CD4-positive, CD25-positive, alpha-beta regulatory T cell (primary cell): Measurements from ENCODE around the gene SERTAD3. TPM values are rescaled to one million over a fixed set of nuclear protein-coding genes. Genes with fewer than 3 reads are reported as not detected.
"Not testable (repeated sequence)": the region's sequence is repeated elsewhere in the genome, so short reads cannot be mapped to it uniquely, and the experiment has no call there.

Experiments
- ATAC-seq, 2 donors: fragments of 150-1000 bp; cut with Tn5 transposase; one replicate each; pipeline ENCODE4 v1.10.0; 2021; ENCODE audit warnings: low read depth in 2 of 2, moderate number of reproducible peaks in 2 of 2, moderate library complexity in 1 of 2
- DNase-seq, 3 donors: peaks; one replicate each; pipeline versions ENCODE4 v3.0.0 to v3.0.0-alpha.2; 2012 to 2022; ENCODE audit warnings: mixed read lengths in 1 of 3
- H3K27ac ChIP-seq: one replicate; pipeline ENCODE4 v1.7.0; 2013; ENCODE audit warnings: mild to moderate bottlenecking, low read length; ENCODE audit not compliant: insufficient read depth, poor library complexity, severe bottlenecking
- H3K27me3 ChIP-seq: one replicate; pipeline ENCODE4 v1.7.0; 2013; ENCODE audit warnings: low read length; ENCODE audit not compliant: control insufficient read depth, insufficient read depth
- H3K36me3 ChIP-seq: one replicate; pipeline ENCODE4 v1.7.0; 2013; ENCODE audit warnings: mild to moderate bottlenecking, low read length, moderate library complexity; ENCODE audit not compliant: control insufficient read depth, insufficient read depth
- H3K4me1 ChIP-seq: 2 replicates; pipeline ENCODE4 v1.7.0; 2013; ENCODE audit warnings: mild to moderate bottlenecking, low read length; ENCODE audit not compliant: insufficient read depth, control insufficient read depth, poor library complexity, severe bottlenecking
- H3K4me3 ChIP-seq: one replicate; pipeline ENCODE4 v1.7.0; 2013; ENCODE audit warnings: low read depth, mild to moderate bottlenecking, low read length, moderate library complexity
- H3K9me3 ChIP-seq, 2 experiments: 1 replicate in 1 of 2; 2 replicates in 1 of 2; pipeline ENCODE4 v1.7.0; 2013; ENCODE audit warnings: low read length in 2 of 2, mild to moderate bottlenecking in 1 of 2, moderate library complexity in 1 of 2; ENCODE audit not compliant: control insufficient read depth in 2 of 2
- H3K27ac Mint-ChIP-seq, 3 donors: one replicate each; pipeline ENCODE4 v1.8.0; 2020 to 2022; ENCODE audit warnings: mild to moderate bottlenecking in 3 of 3, mixed read lengths in 3 of 3, moderate library complexity in 2 of 3
- H3K27me3 Mint-ChIP-seq: one replicate; pipeline ENCODE4 v1.8.0; 2022; ENCODE audit warnings: mild to moderate bottlenecking, mixed read lengths
- H3K36me3 Mint-ChIP-seq: one replicate; pipeline ENCODE4 v1.8.0; 2020; ENCODE audit warnings: mixed read lengths
- H3K4me1 Mint-ChIP-seq, 4 donors: one replicate each; pipeline ENCODE4 v1.8.0; 2020 to 2022; ENCODE audit warnings: mixed read lengths in 4 of 4, mild to moderate bottlenecking in 1 of 4
- H3K4me3 Mint-ChIP-seq, 4 donors: one replicate each; pipeline ENCODE4 v1.8.0; 2020 to 2022; ENCODE audit warnings: mild to moderate bottlenecking in 4 of 4, mixed read lengths in 4 of 4, moderate library complexity in 3 of 4
- H3K9me3 Mint-ChIP-seq, 7 donors: one replicate each; pipeline ENCODE4 v1.8.0; 2020 to 2022; ENCODE audit warnings: mixed read lengths in 7 of 7, mild to moderate bottlenecking in 3 of 7, moderate library complexity in 2 of 7
- polyA plus RNA-seq, 4 donors: library from polyadenylated mRNA; unstranded; fragments of 300-500 nt; fragmentation: Illumina TruSeq; gene quantifications; one replicate each; pipeline ENCODE4 v1.2.3, GENCODE V29; 2021
- total RNA-seq: library from RNA; stranded (reverse); gene quantifications from one replicate; pipeline ENCODE4 v1.2.3, GENCODE V29; 2022

Gene SERTAD3
- total and polyA plus RNA-seq, 5 donors from 2014 or later: 3.1 to 19.5 (median 6.8) TPM

- no peak for ATAC-seq
- Mint-ChIP-seq H3K9me3 (no peaks in the 10 kb centered on the region), H3K27me3 (peaks cover 16% of the 10 kb centered on the region), H3K4me3 (peak overlapping the region; percentile 19 to 86 (median 82)), H3K4me1 (peaks cover 0 to 30% (median 13%) of the 10 kb centered on the region in 4 donors), H3K36me3 (no peaks in the 10 kb centered on the region), H3K27ac (peak overlapping the region in 1 of 3 donors; percentile 92)
- Histone ChIP-seq H3K4me1 (peaks cover 28% of the 10 kb centered on the region), H3K4me3 (peak overlapping the region; percentile 59), H3K27ac (no peak overlapping the region), H3K9me3 (no peaks in the 10 kb centered on the region), H3K27me3 (peaks cover 7% of the 10 kb centered on the region), H3K36me3 (no peaks in the 10 kb centered on the region)
- DNase-seq: peak; percentile 49 to 66 (median 51)
Observed at GRCh38 chr19:40464059-40465024, 20.2 kb upstream of the SERTAD3 start.

GRCh38 chr19:40463587-40464037 lies 19.5 kb upstream of the SERTAD3 start:
- DNase-seq, H3K9me3 Mint-ChIP-seq, ATAC-seq, H3K4me3 Mint-ChIP-seq, H3K27ac ChIP-seq, H3K27ac Mint-ChIP-seq, H3K4me3 ChIP-seq, H3K36me3 Mint-ChIP-seq, H3K9me3 ChIP-seq, H3K27me3 ChIP-seq, H3K36me3 ChIP-seq: not testable (repeated sequence)
- peaks cover 28% of the 10 kb centered on the region for H3K4me1 ChIP-seq
- Mint-ChIP-seq H3K27me3 (peaks cover 15% of the 10 kb centered on the region), H3K4me1 (peaks cover 0 to 30% (median 13%) of the 10 kb centered on the region in 4 donors)

- Mint-ChIP-seq H3K36me3 (no peaks in the 10 kb centered on the region), H3K27me3 (peaks cover 6% of the 10 kb centered on the region), H3K27ac (no peak overlapping the region), H3K9me3 (no peaks in the 10 kb centered on the region), H3K4me3 (no peak overlapping the region), H3K4me1 (peaks cover 0 to 25% (median 13%) of the 10 kb centered on the region in 4 donors)
- no peak for DNase-seq
- H3K36me3 ChIP-seq: no peaks in the 10 kb centered on the region
- no peaks in the 10 kb centered on the region for H3K27me3 ChIP-seq
- no peak for ATAC-seq
- no peak overlapping the region for H3K4me3 ChIP-seq
- no peaks in the 10 kb centered on the region for H3K9me3 ChIP-seq
- H3K4me1 ChIP-seq: peaks cover 22% of the 10 kb centered on the region
- H3K27ac ChIP-seq: no peak overlapping the region
Observed at GRCh38 chr19:40461669-40462221, 17.6 kb upstream of the SERTAD3 start.

- H3K4me1 ChIP-seq: peaks cover 8% of the 10 kb centered on the region
- no peak overlapping the region for H3K27ac ChIP-seq
- Mint-ChIP-seq H3K27ac (no peak overlapping the region), H3K36me3 (no peaks in the 10 kb centered on the region), H3K27me3 (no peaks in the 10 kb centered on the region), H3K9me3 (no peaks in the 10 kb centered on the region), H3K4me3 (no peak overlapping the region), H3K4me1 (peaks cover 0 to 13% (median 4%) of the 10 kb centered on the region in 4 donors)
- no peaks in the 10 kb centered on the region for H3K36me3 ChIP-seq
- H3K9me3 ChIP-seq: no peaks in the 10 kb centered on the region
- H3K4me3 ChIP-seq: no peak overlapping the region
- no peak for ATAC-seq
- no peak for DNase-seq
- H3K27me3 ChIP-seq: no peaks in the 10 kb centered on the region
Observed at GRCh38 chr19:40460185-40460584, 16.1 kb upstream of the SERTAD3 start.

- Histone ChIP-seq H3K27ac (no peak overlapping the region), H3K4me3 (no peak overlapping the region), H3K4me1 (no peaks in the 10 kb centered on the region), H3K27me3 (no peaks in the 10 kb centered on the region), H3K36me3 (no peaks in the 10 kb centered on the region), H3K9me3 (no peaks in the 10 kb centered on the region)
- Mint-ChIP-seq H3K36me3 (no peaks in the 10 kb centered on the region), H3K4me3 (no peak overlapping the region), H3K27me3 (no peaks in the 10 kb centered on the region), H3K4me1 (peaks cover 0 to 4% (median under 1%) of the 10 kb centered on the region in 4 donors), H3K27ac (no peak overlapping the region), H3K9me3 (no peaks in the 10 kb centered on the region)
- ATAC-seq (no peak), DNase-seq (no peak)
Observed at GRCh38 chr19:40458597-40458974, 14.5 kb upstream of the SERTAD3 start.

- no peak overlapping the region for H3K4me3 Mint-ChIP-seq
- H3K4me1 Mint-ChIP-seq: peaks cover 0 to 4% (median under 1%) of the 10 kb centered on the region in 4 donors
- no peak for DNase-seq
- H3K9me3 Mint-ChIP-seq: no peaks in the 10 kb centered on the region
- no peaks in the 10 kb centered on the region for H3K36me3 ChIP-seq
- H3K4me3 ChIP-seq: no peak overlapping the region
- H3K27me3 ChIP-seq: no peaks in the 10 kb centered on the region
- H3K27me3 Mint-ChIP-seq: no peaks in the 10 kb centered on the region
- no peaks in the 10 kb centered on the region for H3K9me3 ChIP-seq
- H3K27ac ChIP-seq: no peak overlapping the region
- H3K27ac Mint-ChIP-seq: no peak overlapping the region
- no peaks in the 10 kb centered on the region for H3K36me3 Mint-ChIP-seq
- H3K4me1 ChIP-seq: no peaks in the 10 kb centered on the region
- ATAC-seq: no peak
Observed at GRCh38 chr19:40457953-40458596, 13.9 kb upstream of the SERTAD3 start.

- Mint-ChIP-seq H3K9me3 (no peaks in the 10 kb centered on the region), H3K27me3 (no peaks in the 10 kb centered on the region), H3K36me3 (no peaks in the 10 kb centered on the region), H3K4me3 (no peak overlapping the region), H3K27ac (no peak overlapping the region), H3K4me1 (peaks cover 0 to 4% (median 0%) of the 10 kb centered on the region in 4 donors)
- Histone ChIP-seq H3K4me1 (no peaks in the 10 kb centered on the region), H3K36me3 (no peaks in the 10 kb centered on the region), H3K27me3 (no peaks in the 10 kb centered on the region), H3K27ac (no peak overlapping the region), H3K4me3 (no peak overlapping the region), H3K9me3 (no peaks in the 10 kb centered on the region)
- ATAC-seq (no peak), DNase-seq (no peak)
Observed at GRCh38 chr19:40457048-40457447, 12.9 kb upstream of the SERTAD3 start.
